Measurements from ENCODE around the gene SARM1. TPM values are rescaled to one million over a fixed set of nuclear protein-coding genes. Genes with fewer than 3 reads are reported as not detected.

SARM1 gene
- total and polyA plus RNA-seq, 9 of the 15 experiments (the other 6 are each of a cell fraction or from before 2014, with no cell fraction given) = 0.04 to 0.55 (median 0.11) TPM; not detected in 2

GRCh38 chr17:28427371-28427770, 55.9 kb downstream of the SARM1 start:
- POLR2A ChIA-PET = no interaction called here
- Histone ChIP-seq H2AFZ (ENCODE audit: low read depth, low read length) (no peak overlapping the region), H3K9me3 (replicated peaks; ENCODE audit: control insufficient read depth, insufficient read depth, low read depth, low read length) (no peaks in the 10 kb centered on the region), H3K4me3 (no peak overlapping the region), H4K20me1 (replicated peaks; ENCODE audit: control insufficient read depth, insufficient read depth, low read length) (no peaks in the 10 kb centered on the region), H3K27ac (ENCODE audit: extremely low read depth, low read depth, low read length) (no peak overlapping the region), H3K4me1 (replicated peaks in 1 of 2; ENCODE audit: control insufficient read depth in 2 of 2, insufficient read depth in 2 of 2, low read length in 2 of 2) (no peaks in the 10 kb centered on the region; a peak in 1 of 5 replicates), H3K4me2 (ENCODE audit: insufficient read depth, low read length) (no peak overlapping the region), H3K9me1 (ENCODE audit: control insufficient read depth, insufficient read depth, low read length) (no peaks in the 10 kb centered on the region), H3K27me3 (ENCODE audit: control insufficient read depth in 2 of 2, insufficient read depth in 2 of 2, low read length in 2 of 2) (peaks cover 17 to 31% of the 10 kb centered on the region in 2 experiments; a peak in 4 of 5 replicates), H3K36me3 (ENCODE audit: control insufficient read depth, insufficient read depth, low read length) (no peaks in the 10 kb centered on the region), H3K79me2 (ENCODE audit: control insufficient read depth, insufficient read depth, low read length) (no peaks in the 10 kb centered on the region), H3K9ac (ENCODE audit: insufficient read depth in 1 of 2, low read depth in 2 of 2, low read length in 2 of 2) (no peak overlapping the region)
- DNase-seq (ENCODE audit: extremely low read depth in 1 of 4, low spot score in 3 of 4) (no peak), FAIRE-seq (no peak), ATAC-seq (no peak)
- intact Hi-C loops (cut with micrococcal nuclease) = loop anchor here (10.0 kb wide), 1 partner anchor 173 kb away; no protein-coding TSS in a partner anchor
- no TSS peak for BruUV-seq (replicated peaks)
- 17% methylated on average over 5 of the region's 5 CpGs for WGBS (ENCODE audit: insufficient coverage, low coverage, missing lambda C conversion rate)
- in situ Hi-C loops (cut with MboI) = no loop called here
- CTCF ChIA-PET (ENCODE audit: low intra/inter-chr PET ratio) = interaction anchor here (0.7 kb wide), 1 partner anchor 1350 kb away, joined by 3 read pairs; no protein-coding TSS in a partner anchor
- TF ChIP-seq MYNN (IDR thresholded peaks at IDR 0.05) (no peak), MYNN (CRISPR knock-in tag; IDR thresholded peaks at IDR 0.05) (no peak), ZBTB40 (IDR thresholded peaks at IDR 0.05) (no peak), ZBTB40 (CRISPR knock-in tag; IDR thresholded peaks at IDR 0.05) (no peak), ZNF395 (CRISPR knock-in tag; IDR thresholded peaks at IDR 0.05) (no peak), CEBPG (CRISPR knock-in tag; IDR thresholded peaks at IDR 0.05) (no peak), CEBPG (tag; conservative IDR thresholded peaks at IDR 0.05 in 1 of 2, IDR thresholded peaks at IDR 0.05 in 1 of 2) (no peak), E2F5 (CRISPR knock-in tag; IDR thresholded peaks at IDR 0.05) (no peak)

Measured in K562 (cell line).